Activated CD4-positive, alpha-beta memory T cell treated with anti-CD3 and anti-CD28 coated beads, Interleukin-2, amount 10 ng/mL, durations not matched to agents 7 days and 5 days (primary cell): ENCODE results near the gene FRMD3. TPM values are rescaled to one million over a fixed set of nuclear protein-coding genes. Genes with fewer than 3 reads are reported as not detected.
"Not testable (repeated sequence)": the region's sequence is repeated elsewhere in the genome, so short reads cannot be mapped to it uniquely, and the experiment has no call there.

Experiments
- CTCF ChIA-PET: fragments of 350-600 bp; sonication (Branson Sonifier 250); formaldehyde crosslinking; loops from one replicate; lab custom pipeline; 2021; ENCODE audit warnings: antibody characterized with exemption, inconsistent platforms; lab: Charles Lee
- POLR2A ChIA-PET: fragments of 350-600 bp; sonication (Branson Sonifier 250); formaldehyde crosslinking; loops from one replicate; lab custom pipeline; 2021; ENCODE audit warnings: antibody characterized with exemption; lab: Charles Lee
- DNase-seq: peaks from one replicate; pipeline ENCODE4 v3.0.0-alpha.2; 2020
- H3K27ac Mint-ChIP-seq: one replicate; pipeline ENCODE4 v1.8.0; 2021; ENCODE audit warnings: mild to moderate bottlenecking, mixed read lengths
- H3K27me3 Mint-ChIP-seq: one replicate; pipeline ENCODE4 v1.8.0; 2021; ENCODE audit warnings: mixed read lengths
- H3K36me3 Mint-ChIP-seq: one replicate; pipeline ENCODE4 v1.8.0; 2021; ENCODE audit warnings: low read depth, mixed read lengths
- H3K4me1 Mint-ChIP-seq: one replicate; pipeline ENCODE4 v1.8.0; 2021; ENCODE audit warnings: mixed read lengths
- H3K4me3 Mint-ChIP-seq: one replicate; pipeline ENCODE4 v1.8.0; 2021; ENCODE audit warnings: mild to moderate bottlenecking, mixed read lengths
- H3K9me3 Mint-ChIP-seq: one replicate; pipeline ENCODE4 v1.8.0; 2021; ENCODE audit warnings: mixed read lengths
- total RNA-seq, 2 experiments: library from RNA; stranded (reverse); gene quantifications; one replicate each; pipeline ENCODE4 v1.2.3, GENCODE V29; 2021

Gene FRMD3
- total RNA-seq, 2 experiments from 2014 or later = 0.23 to 0.30 TPM

DNA sequence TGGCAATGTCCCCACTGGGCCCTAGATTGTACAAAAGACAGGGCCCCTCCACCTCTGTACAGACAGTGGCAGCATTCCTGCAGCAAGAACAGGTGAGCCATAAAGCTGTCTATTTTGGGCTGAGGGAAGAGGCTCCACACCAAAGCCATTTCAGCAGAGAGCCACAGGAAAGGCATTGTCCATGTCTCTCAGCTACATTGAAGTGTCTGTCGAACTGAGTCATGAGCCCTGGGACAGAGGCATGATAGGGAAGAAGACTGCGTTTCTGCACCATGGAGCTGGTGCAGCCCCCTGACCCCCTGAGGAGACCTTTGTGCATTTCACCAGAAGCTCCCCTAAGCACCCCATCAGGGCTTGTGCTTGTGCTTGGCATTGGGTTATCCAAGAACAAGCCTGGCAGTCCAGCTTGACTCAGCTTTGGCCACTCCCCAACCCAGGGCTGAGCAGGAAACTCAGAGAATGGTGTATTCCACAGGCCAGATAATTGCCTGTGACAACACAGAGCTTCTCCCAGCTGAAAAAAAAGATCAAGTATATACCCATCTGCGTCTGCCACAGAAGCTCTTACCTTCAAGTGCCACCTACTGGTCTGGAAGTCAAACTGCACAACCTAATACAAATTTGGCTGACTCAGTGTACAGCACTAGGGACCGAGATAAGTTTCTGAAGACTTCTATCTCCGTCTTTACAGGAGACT lies 5.9 kb upstream of the FRMD3 start:
- no peak for DNase-seq
- ChIA-PET CTCF (interaction anchor here (0.8 to 5.7 kb wide), 10 partner anchors 9 to 254 kb away, joined by 3 to 99 read pairs (median 4); no protein-coding TSS in a partner anchor), POLR2A (no interaction called here)
- Mint-ChIP-seq H3K4me1 (no peaks in the 10 kb centered on the region), H3K36me3 (no peaks in the 10 kb centered on the region), H3K27me3 (peaks cover 13% of the 10 kb centered on the region), H3K27ac (no peak overlapping the region), H3K9me3 (no peaks in the 10 kb centered on the region), H3K4me3 (no peak overlapping the region)

DNA sequence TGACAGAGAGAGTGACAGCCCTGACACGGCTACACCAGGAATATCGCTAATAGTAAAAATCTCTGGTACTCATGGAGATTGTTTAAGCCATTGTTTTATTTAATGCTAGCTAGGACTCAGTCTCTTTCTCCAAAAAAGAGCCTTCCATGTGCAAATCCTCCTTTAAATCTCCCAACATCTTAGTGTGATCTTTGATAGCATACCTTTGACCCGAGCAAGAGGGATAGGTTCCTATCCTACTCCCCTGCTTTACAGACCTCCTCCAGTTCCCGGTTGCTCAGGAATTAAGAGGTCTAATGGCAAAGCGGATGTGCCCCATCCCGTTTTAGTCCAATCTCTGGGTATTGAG lies 663 bp upstream of the FRMD3 start:
- Mint-ChIP-seq H3K9me3 (no peaks in the 10 kb centered on the region), H3K27me3 (peaks cover 33% of the 10 kb centered on the region), H3K4me3 (no peak overlapping the region), H3K4me1 (peaks cover 4% of the 10 kb centered on the region), H3K36me3 (no peaks in the 10 kb centered on the region), H3K27ac (no peak overlapping the region)
- CTCF ChIA-PET = interaction anchor here (2.3 kb wide), 1 partner anchor 204 kb away, joined by 9 read pairs; no protein-coding TSS in a partner anchor
- DNase-seq = no peak
- POLR2A ChIA-PET = no interaction called here

DNA sequence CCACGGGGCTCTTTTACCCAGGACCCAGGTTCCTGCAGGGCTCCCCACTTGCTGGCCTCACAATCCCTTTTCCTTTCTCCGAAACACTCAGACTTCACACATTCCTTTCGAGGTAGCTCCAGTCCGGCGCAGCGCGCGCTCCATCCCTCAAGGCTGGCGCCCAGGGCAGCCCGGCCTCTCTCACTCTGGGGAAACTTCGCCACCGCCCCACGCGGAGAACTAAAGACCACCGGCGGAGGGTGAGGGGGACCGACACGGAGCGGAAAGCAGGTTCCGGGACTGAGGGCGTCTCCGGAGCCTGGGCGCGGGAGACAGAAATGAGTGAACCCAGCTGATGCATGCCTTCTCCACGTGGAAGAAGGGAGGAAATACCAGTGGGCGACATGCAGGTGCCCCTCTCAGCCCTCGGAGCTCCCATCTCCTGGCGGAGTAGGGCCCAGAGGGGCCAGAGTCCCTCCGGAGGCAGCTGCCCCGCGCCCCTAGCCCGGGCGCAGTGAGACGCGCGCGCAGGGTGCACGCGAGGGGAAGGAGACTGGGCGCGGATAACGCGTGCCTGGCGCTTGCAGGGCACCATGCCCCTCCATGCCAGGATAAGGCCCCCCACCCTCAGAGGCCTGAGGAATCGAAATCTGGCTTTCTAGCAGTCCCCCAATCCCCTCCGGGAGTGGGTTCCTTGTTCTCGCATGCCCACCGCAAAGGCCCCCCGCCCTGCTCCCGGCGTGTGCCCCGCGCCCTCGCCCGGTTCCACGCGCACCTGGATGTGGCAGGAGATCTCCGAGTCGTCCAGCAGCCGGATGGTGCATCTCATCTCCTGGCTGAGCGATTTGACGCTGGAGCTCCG lies 650 bp downstream of the FRMD3 start:
- CTCF ChIA-PET = interaction anchor here (1.3 kb wide), 1 partner anchor 203 kb away, joined by 6 read pairs; no protein-coding TSS in a partner anchor
- Mint-ChIP-seq H3K27me3 (peaks cover 33% of the 10 kb centered on the region), H3K9me3 (no peaks in the 10 kb centered on the region), H3K4me3 (no peak overlapping the region), H3K27ac (no peak overlapping the region), H3K36me3 (no peaks in the 10 kb centered on the region), H3K4me1 (peaks cover 4% of the 10 kb centered on the region)
- POLR2A ChIA-PET = interaction anchor here (0.6 kb wide), 1 partner anchor 11 kb away, joined by 3 read pairs; no protein-coding TSS in a partner anchor
- no peak for DNase-seq

DNA sequence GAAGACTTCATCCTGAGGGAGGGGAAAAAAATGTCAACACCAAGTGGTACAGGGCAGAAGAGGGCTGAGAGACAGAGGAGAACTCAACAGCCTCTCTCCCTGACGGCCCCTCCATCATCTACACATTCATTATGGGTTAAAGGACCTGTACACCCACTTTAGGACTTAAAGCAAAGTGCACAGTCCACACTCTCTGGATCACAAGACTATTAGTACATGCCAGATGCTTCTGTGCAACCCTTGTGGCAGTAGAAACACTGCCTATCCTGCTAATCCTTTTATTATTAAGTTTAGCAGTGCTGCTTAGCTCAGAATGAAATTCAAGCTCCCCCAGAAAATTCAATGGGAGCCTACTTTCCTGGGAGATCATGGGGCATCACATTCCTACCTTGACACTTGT lies 1.9 kb downstream of the FRMD3 start:
- no peak for DNase-seq
- CTCF ChIA-PET = interaction anchor here (1.3 kb wide), 1 partner anchor 201 kb away, joined by 6 read pairs; no protein-coding TSS in a partner anchor
- no peaks in the 10 kb centered on the region for H3K9me3 Mint-ChIP-seq
- no peak overlapping the region for H3K4me3 Mint-ChIP-seq
- POLR2A ChIA-PET = no interaction called here
- no peak overlapping the region for H3K27ac Mint-ChIP-seq
- peaks cover 33% of the 10 kb centered on the region for H3K27me3 Mint-ChIP-seq
- H3K36me3 Mint-ChIP-seq = no peaks in the 10 kb centered on the region
- H3K4me1 Mint-ChIP-seq = peaks cover 4% of the 10 kb centered on the region

DNA sequence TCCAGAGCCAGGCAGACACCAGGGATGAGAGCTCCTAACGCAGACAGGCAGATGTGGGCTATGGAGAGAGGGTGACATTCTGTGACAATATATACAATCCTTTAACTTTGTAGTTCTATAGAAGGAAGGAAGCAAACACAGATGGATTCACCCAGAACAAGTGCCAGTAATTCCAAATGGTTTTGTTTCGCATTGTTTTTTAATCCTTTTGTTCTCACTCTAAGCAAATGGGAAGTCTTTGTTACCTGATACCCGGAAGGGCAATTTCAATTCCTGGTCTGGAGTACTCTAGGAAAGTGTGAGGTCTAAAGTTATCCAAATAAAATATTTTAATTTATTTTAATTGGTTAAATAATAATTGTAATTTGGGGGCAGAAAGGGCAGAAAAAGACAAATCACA lies 2.5 kb downstream of the FRMD3 start:
- Mint-ChIP-seq H3K4me1 (peaks cover 4% of the 10 kb centered on the region), H3K36me3 (no peaks in the 10 kb centered on the region), H3K9me3 (no peaks in the 10 kb centered on the region), H3K27me3 (peaks cover 29% of the 10 kb centered on the region), H3K4me3 (no peak overlapping the region), H3K27ac (no peak overlapping the region)
- ChIA-PET CTCF (interaction anchor here (1.7 kb wide), 1 partner anchor 8 kb away, joined by 7 read pairs; no protein-coding TSS in a partner anchor), POLR2A (no interaction called here)
- no peak for DNase-seq

DNA sequence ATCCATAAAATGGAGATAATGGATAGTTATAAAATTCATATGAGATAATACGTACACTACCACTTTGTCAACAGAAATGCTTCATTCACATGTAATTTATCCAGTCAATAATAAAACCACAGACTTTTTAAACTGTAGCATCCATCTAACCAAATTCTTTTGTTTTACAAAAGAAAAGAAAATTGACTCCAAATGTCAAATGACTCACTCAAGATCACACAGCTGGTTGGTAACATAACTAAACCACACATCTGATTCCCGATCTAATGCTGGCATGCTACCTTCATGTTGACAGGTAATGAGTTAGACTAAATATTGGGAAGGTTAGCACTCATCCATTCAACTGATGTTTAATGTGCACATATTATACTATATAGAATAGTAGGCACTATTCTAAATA lies 4.9 kb downstream of the FRMD3 start:
- ChIA-PET POLR2A (no interaction called here), CTCF (no interaction called here)
- Mint-ChIP-seq H3K27ac (no peak overlapping the region), H3K36me3 (no peaks in the 10 kb centered on the region), H3K27me3 (peaks cover 14% of the 10 kb centered on the region), H3K4me1 (no peaks in the 10 kb centered on the region), H3K4me3 (no peak overlapping the region), H3K9me3 (no peaks in the 10 kb centered on the region)
- DNase-seq = no peak

DNA sequence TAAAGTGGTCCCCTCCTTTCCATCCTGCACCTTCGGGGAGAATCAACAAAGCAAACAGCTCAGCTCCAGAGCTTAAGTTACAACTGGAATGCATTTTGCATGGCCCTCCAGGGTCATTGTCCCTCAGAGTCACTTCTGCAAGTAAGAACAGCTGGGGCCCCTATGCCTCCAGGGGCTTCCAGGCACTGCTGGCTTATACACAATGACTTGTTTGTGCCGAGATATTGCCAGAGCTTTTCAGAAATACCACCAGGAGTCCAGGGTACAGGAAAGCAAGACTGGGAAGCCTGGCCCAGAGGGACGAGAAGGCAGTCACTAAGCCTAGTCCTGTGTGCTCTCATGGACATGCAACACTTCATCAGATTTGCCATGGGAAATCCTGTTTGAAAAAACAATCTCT lies 11.3 kb downstream of the FRMD3 start:
- DNase-seq = no peak
- Mint-ChIP-seq H3K9me3 (no peaks in the 10 kb centered on the region), H3K27me3 (no peaks in the 10 kb centered on the region), H3K27ac (no peak overlapping the region), H3K4me1 (no peaks in the 10 kb centered on the region), H3K4me3 (no peak overlapping the region), H3K36me3 (no peaks in the 10 kb centered on the region)
- ChIA-PET CTCF (no interaction called here), POLR2A (interaction anchor here (0.8 kb wide), 1 partner anchor 11 kb away, joined by 3 read pairs; the partner anchor contains the start of gene FRMD3)

DNA sequence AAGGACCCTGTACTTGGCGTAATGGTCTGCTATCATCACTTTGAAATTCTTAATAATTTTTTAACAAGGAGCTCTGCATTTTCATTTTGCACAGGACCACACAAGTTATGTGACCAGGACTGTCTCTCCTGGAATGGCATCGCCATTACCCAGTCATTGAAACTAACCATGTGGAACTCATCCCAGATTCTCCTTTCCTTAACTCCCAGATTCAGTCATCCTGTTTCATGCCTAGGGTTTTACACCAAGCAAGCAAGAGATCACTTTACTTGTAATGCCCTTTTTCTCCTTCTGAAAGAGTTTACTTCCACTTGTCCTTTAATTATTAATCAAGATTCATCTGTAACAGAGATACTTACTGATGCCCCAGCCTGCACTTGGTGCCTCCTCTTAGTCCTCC lies 12.0 kb downstream of the FRMD3 start:
- Mint-ChIP-seq H3K9me3 (no peaks in the 10 kb centered on the region), H3K27ac (no peak overlapping the region), H3K36me3 (no peaks in the 10 kb centered on the region), H3K4me3 (no peak overlapping the region), H3K4me1 (no peaks in the 10 kb centered on the region), H3K27me3 (no peaks in the 10 kb centered on the region)
- ChIA-PET POLR2A (interaction anchor here (0.8 kb wide), 1 partner anchor 12 kb away, joined by 3 read pairs; the partner anchor contains the start of gene FRMD3), CTCF (interaction anchor here (1.2 kb wide), 1 partner anchor 190 kb away, joined by 3 read pairs; no protein-coding TSS in a partner anchor)
- no peak for DNase-seq

DNA sequence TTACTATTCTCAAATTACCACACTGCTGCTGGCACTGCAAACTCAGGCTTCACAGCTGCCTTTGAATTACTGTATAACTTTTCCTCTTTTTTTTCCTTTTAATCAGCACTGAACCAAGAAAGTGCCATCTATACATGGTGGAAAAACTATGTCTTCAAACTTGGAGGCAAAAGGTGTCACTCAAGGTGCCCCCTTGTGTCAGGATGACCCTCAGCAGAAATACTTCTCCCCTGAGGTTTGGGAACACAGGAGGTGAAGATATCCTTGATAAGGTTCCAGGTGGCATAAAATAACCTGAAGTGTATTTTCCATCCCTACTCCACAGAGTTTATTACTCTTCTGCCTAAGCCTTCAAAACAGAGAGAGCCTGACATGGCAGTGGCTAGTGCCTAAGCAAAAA lies 14.5 kb downstream of the FRMD3 start:
- POLR2A ChIA-PET = no interaction called here
- H3K27me3 Mint-ChIP-seq = no peaks in the 10 kb centered on the region

DNA sequence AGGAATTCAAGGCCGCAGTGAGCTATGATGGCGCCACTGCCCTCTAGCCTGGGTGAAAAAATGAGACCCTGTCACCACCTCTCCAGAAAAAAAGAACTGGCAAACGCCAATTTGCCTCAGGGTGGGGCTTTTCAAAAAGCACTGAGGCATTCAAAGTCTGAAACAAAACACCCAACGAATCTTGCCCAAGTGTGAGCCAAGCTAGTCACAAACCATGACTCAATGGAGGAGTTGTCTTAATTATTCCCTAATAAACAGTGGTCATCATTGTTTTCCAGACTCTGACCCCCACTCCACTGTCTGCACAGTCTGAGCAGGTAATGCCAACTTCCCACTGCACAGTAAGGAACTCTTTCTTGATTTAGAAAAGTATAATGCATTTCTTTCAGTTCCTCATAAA lies 16.8 kb downstream of the FRMD3 start:
- no peak overlapping the region for H3K27ac Mint-ChIP-seq
- no peaks in the 10 kb centered on the region for H3K4me1 Mint-ChIP-seq
- POLR2A ChIA-PET = no interaction called here
- H3K27me3 Mint-ChIP-seq = peaks cover 2% of the 10 kb centered on the region
- H3K9me3 Mint-ChIP-seq = no peaks in the 10 kb centered on the region
- no peak overlapping the region for H3K4me3 Mint-ChIP-seq
- H3K36me3 Mint-ChIP-seq = no peaks in the 10 kb centered on the region
- no peak for DNase-seq
- CTCF ChIA-PET = no interaction called here

More for the DNA sequence above, 14.5 kb downstream of the FRMD3 start:
- CTCF ChIA-PET = interaction anchor here (1.2 to 2.2 kb wide), 2 partner anchors 20 to 190 kb away, joined by 4 to 5 read pairs; no protein-coding TSS in a partner anchor
- DNase-seq = no peak
- no peak overlapping the region for H3K4me3 Mint-ChIP-seq
- H3K9me3 Mint-ChIP-seq = no peaks in the 10 kb centered on the region
- H3K4me1 Mint-ChIP-seq = no peaks in the 10 kb centered on the region
- H3K36me3 Mint-ChIP-seq = no peaks in the 10 kb centered on the region
- no peak overlapping the region for H3K27ac Mint-ChIP-seq

DNA sequence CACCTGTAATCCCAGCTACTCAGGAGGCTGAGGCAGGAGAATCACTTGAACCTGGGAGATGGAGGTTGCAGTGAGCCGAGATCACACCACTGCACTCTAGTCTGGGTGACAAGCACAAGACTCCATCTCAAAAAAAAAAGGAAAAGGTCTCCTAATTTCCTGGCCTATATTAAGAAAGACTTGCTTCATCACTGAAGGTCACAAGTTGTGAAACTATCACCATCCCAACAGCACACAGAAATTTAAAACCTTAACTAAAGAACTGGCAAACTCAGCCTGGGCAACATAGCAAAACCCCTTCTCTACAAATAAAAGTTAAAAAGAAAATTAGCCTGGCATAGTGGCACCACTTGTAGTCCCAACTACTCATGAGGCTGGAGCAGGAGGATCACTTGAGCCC lies 17.2 kb downstream of the FRMD3 start:
- ChIA-PET CTCF (interaction anchor here (1.1 kb wide), 1 partner anchor 23 kb away, joined by 3 read pairs; no protein-coding TSS in a partner anchor), POLR2A (no interaction called here)
- H3K9me3 Mint-ChIP-seq = no peaks in the 10 kb centered on the region
- no peaks in the 10 kb centered on the region for H3K36me3 Mint-ChIP-seq
- H3K27ac Mint-ChIP-seq = no peak overlapping the region
- no peaks in the 10 kb centered on the region for H3K4me1 Mint-ChIP-seq
- peaks cover 3% of the 10 kb centered on the region for H3K27me3 Mint-ChIP-seq
- DNase-seq = no peak
- H3K4me3 Mint-ChIP-seq = no peak overlapping the region

DNA sequence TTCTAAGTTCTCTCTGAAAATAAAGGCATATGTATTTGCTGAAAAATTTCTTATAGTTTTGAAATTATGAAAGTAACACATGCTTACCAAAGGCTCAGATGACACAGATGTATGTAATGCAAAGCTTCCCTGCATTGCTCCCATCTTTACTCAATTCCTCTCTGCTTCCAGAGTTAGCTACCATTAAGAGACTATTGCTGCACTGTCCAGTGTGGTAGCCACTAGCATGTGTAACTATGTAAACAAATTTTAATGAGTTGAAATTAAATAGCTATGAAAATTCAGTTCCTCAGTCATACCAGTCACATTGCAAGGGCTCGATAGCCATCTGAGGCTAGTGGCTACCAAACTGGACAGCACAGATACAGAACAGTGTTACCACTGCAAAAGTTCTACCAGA lies 17.9 kb downstream of the FRMD3 start:
- H3K4me1 Mint-ChIP-seq = no peaks in the 10 kb centered on the region
- POLR2A ChIA-PET = no interaction called here
- H3K4me3 Mint-ChIP-seq = no peak overlapping the region
- no peaks in the 10 kb centered on the region for H3K36me3 Mint-ChIP-seq
- H3K27me3 Mint-ChIP-seq = peaks cover 6% of the 10 kb centered on the region
- H3K27ac Mint-ChIP-seq = no peak overlapping the region
- H3K9me3 Mint-ChIP-seq = no peaks in the 10 kb centered on the region
- no peak for DNase-seq
- CTCF ChIA-PET = interaction anchor here (1.1 kb wide), 1 partner anchor 24 kb away, joined by 3 read pairs; no protein-coding TSS in a partner anchor

DNA sequence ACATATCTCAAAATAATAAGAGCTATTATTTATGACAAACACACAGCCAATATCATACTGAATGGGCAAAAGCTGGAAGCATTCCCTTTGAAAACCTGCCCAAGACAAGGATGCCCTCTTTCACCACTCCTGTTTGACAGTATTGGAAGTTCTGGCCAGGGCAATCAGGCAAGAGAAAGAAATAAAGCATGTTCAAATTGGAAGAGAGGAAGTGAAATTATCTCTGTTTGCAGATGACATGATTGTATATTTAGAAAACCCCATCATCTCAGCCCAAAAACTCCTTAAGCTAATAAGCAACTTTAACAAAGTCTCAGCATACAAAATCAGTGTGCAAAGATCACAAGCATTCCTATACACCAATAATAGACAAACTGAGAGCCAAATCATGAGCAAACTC lies 20.2 kb downstream of the FRMD3 start:
- H3K9me3 Mint-ChIP-seq, CTCF ChIA-PET, H3K4me1 Mint-ChIP-seq, POLR2A ChIA-PET, DNase-seq, H3K27me3 Mint-ChIP-seq, H3K27ac Mint-ChIP-seq, H3K4me3 Mint-ChIP-seq, H3K36me3 Mint-ChIP-seq: not testable (repeated sequence)
